GM21825 (cell line): ENCODE measurements around the gene MYO5A.
"Not testable (repeated sequence)": the region's sequence is repeated elsewhere in the genome, so short reads cannot be mapped to it uniquely, and the experiment has no call there.

Experiments
- ATAC-seq: cut with Tn5 transposase; IDR thresholded peaks from one replicate; pipeline ENCODE4 v1.9.1; 2021; ENCODE audit warnings: mild to moderate bottlenecking, moderate library complexity; ENCODE audit not compliant: unreplicated experiment

MYO5A gene

GRCh38 chr15:52528564-52529340 is at the start of gene MYO5A:
MYO5A (minus strand) TSS chr15:52528880; CDS start chr15:52528806, 74 bp downstream.
- ATAC-seq = peak; percentile 79

GRCh38 chr15:52576692-52577091 is 48.0 kb upstream of the MYO5A start:
- no peak for ATAC-seq

GRCh38 chr15:52575573-52575972 is 46.9 kb upstream of the MYO5A start:
- not testable (repeated sequence) for ATAC-seq

GRCh38 chr15:52575072-52575471 is 46.4 kb upstream of the MYO5A start:
- ATAC-seq = no peak

- ATAC-seq = not testable (repeated sequence)
These were observed 45.9 kb upstream of the MYO5A start for GRCh38 chr15:52574623-52575022.

- peak; percentile 66 for ATAC-seq
These were observed 40.2 kb upstream of the MYO5A start, which contains the start of gene ARPP19 for GRCh38 chr15:52568601-52569585. ARPP19 (minus strand) TSS chr15:52569030; CDS start chr15:52568892, 138 bp downstream.

- no peak for ATAC-seq
These were observed 39.4 kb upstream of the MYO5A start for GRCh38 chr15:52567871-52568600.

- ATAC-seq = no peak
These were observed 38.2 kb upstream of the MYO5A start for GRCh38 chr15:52566889-52567288.

- ATAC-seq = peak; percentile 37
These were observed 37.0 kb upstream of the MYO5A start for GRCh38 chr15:52565417-52566358.

GRCh38 chr15:52563501-52564060 is 34.9 kb upstream of the MYO5A start:
- no peak for ATAC-seq

- ATAC-seq = no peak
These were observed 30.9 kb upstream of the MYO5A start for GRCh38 chr15:52559575-52559974.

- no peak for ATAC-seq
These were observed 30.3 kb upstream of the MYO5A start for GRCh38 chr15:52559022-52559421.

GRCh38 chr15:52558196-52558595 is 29.5 kb upstream of the MYO5A start:
- ATAC-seq = peak; percentile 78

- ATAC-seq = no peak
These were observed 28.6 kb upstream of the MYO5A start for GRCh38 chr15:52557274-52557641.

GRCh38 chr15:52556524-52557273 is 28.0 kb upstream of the MYO5A start:
- no peak for ATAC-seq

GRCh38 chr15:52552303-52552702 is 23.6 kb upstream of the MYO5A start:
- no peak for ATAC-seq

- ATAC-seq = no peak
These were observed 23.1 kb upstream of the MYO5A start for GRCh38 chr15:52551762-52552161.

GRCh38 chr15:52551186-52551585 is 22.5 kb upstream of the MYO5A start:
- ATAC-seq = not testable (repeated sequence)
